ENCODE results near the gene DISP1.
"Not testable (repeated sequence)": the region's sequence is repeated elsewhere in the genome, so short reads cannot be mapped to it uniquely, and the experiment has no call there.

Gene DISP1

DNA sequence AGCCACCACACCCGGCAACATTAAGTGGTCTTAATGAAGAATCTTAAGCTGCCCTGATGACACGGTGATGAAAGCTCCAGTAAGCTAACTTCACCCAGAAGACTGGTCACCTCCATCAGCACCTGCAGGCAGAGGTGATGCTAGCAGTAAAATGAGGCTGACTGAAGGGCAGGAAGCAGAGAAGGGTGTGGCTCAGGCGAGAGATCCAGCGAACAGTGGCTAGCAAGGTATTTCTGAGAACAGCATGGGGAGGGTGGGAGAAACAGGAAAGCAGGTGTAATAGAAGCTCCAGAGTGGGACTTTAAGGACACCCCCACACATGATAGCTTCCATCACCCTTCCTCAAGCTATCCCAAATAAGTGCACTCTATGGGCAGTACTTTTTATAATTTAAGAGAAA lies 15.9 kb upstream of the DISP1 start:
- DNase-seq, result no peak

- no peak for DNase-seq
Observed at GRCh38 chr1:222801067-222801466, 13.8 kb upstream of the DISP1 start.

GRCh38 chr1:222811671-222812070 lies 3.2 kb upstream of the DISP1 start:
- no peak for DNase-seq

DNA sequence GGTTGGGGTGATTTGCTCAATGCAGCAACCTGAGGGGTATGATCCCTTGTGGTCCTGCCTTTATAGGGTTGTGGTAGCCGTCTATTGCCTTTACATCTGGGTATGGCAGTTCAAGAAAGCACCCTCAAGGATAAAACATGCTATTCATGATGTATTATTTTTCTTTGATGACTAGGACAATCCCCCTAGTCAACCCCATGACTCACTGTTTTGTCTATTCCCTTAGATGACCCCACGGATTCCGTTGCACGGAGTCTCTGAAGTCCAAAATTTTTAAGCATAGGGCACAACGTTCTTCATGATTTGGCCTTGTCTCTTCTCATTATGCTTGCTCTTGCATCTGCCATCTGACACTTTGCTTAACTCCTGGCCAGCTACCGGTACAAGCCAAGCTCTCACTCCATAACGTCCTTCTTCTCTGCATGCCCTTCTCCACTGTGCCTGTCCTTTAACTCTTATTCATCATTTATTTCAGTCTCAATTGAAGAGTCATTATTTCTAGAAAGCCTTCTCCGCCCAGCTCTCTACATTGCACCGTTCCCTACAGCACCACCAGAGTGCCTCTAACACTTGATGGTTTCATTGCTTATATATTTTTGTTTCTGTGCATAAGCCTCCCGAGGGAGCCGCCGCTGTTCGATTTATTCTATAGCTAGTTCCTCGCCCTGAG lies 838 bp upstream of the DISP1 start:
- no peak for DNase-seq

DNA sequence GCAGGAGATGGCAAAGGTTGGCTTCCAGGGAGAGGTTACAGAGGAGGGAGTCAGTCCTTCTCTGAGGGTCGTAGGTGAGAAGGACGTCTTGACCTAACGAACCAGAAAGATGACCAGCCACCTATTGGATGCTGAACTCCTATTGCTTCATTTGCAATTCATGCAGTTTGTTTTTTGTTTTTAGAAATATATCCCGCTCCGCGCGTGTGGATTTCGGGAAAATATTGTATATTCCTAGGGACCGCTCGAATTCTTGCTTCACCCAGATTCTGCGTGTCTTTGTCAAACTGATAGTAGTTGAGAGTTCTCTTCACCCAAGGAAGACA lies 564 bp downstream of the DISP1 start:
- no peak for DNase-seq

GRCh38 chr1:222817529-222817928 lies 2.7 kb downstream of the DISP1 start:
- DNase-seq, result peak; percentile 90

DNA sequence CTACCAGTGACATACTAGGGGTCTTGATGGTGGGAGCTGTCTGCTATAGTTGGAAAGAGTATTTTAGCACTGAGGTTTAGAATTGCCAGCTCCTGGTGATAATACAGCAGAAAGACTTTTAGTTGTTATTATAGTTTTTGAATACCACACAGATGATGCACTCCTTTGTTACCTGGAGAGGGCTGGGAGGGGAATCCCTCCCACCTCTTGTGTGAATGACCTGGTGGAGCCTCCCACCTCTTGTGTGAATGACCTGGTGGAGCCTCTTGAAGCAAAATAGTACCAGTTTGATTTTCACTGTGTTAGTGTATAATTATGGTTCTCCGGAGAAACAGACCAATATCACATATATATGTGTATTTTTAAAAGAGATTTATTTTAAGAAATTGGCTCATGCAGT lies 3.3 kb downstream of the DISP1 start:
- DNase-seq, result no peak

- DNase-seq, result no peak
Observed at GRCh38 chr1:222820171-222820712, 5.4 kb downstream of the DISP1 start.

DNA sequence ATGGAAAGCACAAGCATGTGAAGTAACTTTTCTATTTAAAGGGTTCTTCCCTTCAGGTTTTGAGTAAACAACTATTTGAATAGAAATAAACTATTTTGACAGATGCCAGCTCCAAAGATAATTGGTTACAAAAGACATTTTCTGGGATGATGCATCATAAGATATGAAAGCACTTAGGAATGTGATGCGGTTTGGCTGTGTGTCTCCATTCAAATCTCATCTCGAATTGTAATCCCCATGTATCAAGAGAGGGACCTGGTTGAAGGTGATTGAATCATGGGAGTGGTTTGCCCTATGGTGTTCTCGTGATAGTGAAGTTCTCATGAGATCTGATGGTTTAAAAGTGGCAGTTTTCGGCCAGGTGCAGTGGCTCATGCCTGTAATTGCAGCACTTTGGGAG lies 6.4 kb downstream of the DISP1 start:
- DNase-seq, result no peak

GRCh38 chr1:222823695-222824094 lies 8.9 kb downstream of the DISP1 start:
- DNase-seq, result no peak

GRCh38 chr1:222824641-222825040 lies 9.8 kb downstream of the DISP1 start:
- DNase-seq, result no peak

- DNase-seq, result no peak
Observed at GRCh38 chr1:222828939-222829338, 14.1 kb downstream of the DISP1 start.

GRCh38 chr1:222829868-222830267 lies 15.0 kb downstream of the DISP1 start:
- no peak for DNase-seq

GRCh38 chr1:222833356-222833876 lies 18.6 kb downstream of the DISP1 start:
- no peak for DNase-seq

DNA sequence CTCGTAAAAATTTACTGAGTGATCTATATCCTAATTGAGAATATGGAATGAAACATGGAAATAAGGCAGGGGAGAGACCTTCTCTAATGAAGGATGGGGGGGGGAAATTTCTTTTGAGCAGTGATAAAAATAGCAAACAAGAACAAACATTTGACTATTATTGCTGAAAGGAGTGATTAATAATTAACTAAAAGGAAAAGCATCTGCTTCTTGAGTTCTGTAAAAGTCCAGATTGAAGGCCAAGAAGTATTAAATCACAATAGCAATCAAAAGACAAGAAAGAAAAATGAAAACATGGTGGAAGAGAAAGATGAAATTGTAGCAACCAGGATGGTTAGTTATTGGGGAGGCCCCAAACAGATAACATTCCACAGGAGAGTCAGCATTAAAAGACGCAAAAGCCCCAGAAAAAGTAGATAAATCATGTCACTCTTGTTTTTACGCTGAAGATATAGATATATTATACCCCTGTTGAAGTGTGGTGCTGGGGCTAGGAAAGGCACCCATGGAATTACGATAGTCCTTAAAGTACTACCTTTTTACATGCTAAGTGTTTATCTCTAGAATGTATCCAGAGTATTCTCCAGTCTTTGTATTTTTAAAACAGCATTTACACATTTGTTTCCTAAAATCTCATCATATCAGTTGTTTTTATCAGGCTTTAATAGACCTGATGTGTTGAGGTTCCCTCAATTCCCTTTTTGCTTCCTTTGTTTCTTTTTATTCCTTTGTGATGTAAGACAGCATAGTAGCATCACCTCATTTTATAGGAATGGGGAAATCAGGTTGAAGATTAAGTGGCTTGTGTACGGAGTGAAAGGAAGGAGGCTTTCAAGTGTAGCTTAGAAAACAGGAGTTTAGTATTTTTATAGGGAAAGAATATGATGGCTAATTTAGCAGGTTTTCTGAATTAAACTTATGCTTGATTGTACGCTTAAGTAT lies 28.9 kb downstream of the DISP1 start:
- no peak for DNase-seq

DNA sequence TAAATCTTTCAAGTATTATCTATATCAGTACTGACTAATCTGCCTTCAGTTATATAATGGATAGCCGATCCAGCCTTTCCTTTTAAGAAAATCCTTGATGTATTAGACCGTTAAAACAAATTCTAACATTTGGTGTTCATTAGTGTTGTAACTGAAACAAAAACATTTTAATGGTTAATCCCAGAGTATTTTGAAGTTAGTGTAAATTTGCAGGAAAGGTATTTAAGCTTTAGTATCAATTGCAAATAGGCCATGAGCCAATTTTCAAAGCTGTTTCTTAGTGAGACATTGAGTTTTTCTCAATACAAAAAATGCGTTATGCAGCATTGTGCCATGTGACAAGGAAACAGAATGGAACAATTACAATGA lies 29.6 kb downstream of the DISP1 start:
- no peak for DNase-seq

DNA sequence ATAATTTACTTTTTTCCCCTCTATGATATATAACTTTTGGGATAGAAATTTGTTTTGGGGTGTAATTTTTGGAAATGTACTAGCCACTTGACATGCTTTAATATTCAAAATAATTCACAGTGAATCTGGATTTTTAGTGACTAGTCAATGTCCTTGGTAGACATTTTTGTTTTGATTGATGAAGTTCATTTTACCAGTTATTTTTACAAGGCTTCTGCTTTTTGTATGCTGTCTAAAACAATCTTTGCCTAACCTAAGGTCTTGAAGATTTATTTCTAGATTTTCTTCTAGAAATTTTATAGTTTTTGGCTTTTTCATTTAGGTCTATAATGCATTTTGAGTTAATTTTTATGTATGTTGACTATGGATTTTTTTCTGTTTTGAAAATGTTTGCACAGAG lies 30.9 kb downstream of the DISP1 start:
- DNase-seq, result no peak

DNA sequence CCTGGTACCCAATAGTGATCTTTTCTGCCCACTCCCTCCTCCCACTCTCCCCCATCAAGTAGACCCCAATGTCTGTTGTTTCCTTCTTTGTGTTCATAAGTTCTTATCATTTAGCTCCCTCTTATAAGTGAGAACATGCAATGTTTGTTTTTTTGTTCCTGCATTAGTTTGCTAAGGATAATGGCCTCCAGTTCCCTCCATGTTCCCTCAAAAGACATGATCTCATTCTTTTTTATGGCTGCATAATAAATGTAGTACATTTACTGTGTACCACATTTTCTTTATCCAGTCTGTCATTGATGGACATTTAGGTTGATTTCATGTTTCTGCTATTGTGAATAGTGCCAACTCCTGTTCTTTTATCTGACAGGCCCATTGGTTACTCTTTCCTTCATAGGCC lies 35.7 kb downstream of the DISP1 start:
- not testable (repeated sequence) for DNase-seq

- no peak for DNase-seq
Observed at GRCh38 chr1:222852326-222852725, 37.5 kb downstream of the DISP1 start.

GRCh38 chr1:222861062-222861461 lies 46.2 kb downstream of the DISP1 start:
- DNase-seq, result no peak

All from inflammatory macrophage treated with lipopolysaccharide for 4 hours (primary cell).